Fibroblast of skin of abdomen (primary cell): Measurements from ENCODE around the gene S100A13.
"Not testable (repeated sequence)": the region's sequence is repeated elsewhere in the genome, so short reads cannot be mapped to it uniquely, and the experiment has no call there.

Experiments used
- DNase-seq: peaks from one replicate; pipeline ENCODE4 v3.0.0-alpha.2; 2013

Gene S100A13

DNA sequence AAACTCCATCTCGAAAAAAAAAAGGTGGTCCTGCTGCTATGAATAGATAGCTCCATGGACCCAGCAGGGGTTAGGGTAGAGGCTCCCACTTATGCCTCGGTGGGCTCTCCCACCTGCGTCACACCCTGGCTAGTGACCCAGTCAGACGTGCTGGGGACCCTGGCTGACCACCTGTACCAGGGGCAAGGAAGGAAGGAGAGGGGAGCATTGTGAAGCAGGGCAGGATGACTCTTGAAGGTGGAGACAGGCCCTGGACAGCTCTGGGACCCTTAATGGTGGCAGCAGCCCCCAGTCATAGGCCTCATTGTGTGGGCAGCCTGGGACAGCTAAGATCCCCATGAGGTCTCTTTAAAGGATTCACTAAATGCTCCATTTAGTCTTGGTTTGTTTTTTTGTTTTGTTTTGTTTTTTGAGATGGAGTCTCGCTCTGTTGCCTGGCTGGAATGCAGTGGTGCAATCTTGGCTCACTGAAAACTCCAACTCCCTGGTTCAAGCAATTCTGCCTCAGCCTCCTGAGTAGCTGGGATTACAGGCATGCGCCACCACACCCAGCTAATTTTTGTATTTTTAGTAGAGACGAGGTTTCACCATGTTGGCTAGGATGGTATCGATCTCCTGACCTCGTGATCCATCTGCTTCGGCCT is 20.8 kb upstream of the S100A13 start:
- DNase-seq = no peak

GRCh38 chr1:153647346-153647714 is 20.0 kb upstream of the S100A13 start:
- no peak for DNase-seq

- no peak for DNase-seq
Measured at GRCh38 chr1:153646672-153647345, 19.5 kb upstream of the S100A13 start.

GRCh38 chr1:153643816-153644215 is 16.5 kb upstream of the S100A13 start:
- no peak for DNase-seq

DNA sequence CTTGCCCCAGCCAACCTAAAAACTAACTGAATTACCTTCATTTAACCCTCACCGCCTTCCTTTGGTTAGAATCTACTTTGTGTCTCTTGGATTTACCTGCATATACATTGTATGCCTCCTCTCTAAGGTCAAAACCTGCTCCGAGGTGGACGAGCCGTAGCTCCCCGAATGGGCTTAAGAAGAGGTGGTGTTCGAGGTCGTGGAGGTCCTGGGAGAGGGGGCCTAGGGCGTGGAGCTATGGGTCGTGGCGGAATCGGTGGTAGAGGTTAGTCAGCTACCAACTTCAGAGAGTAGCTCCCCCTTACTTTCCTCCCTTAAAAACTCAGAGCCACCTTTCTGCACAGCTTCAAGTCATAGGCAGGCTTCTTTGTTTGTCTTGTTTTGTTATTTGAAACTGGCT is 15.8 kb upstream of the S100A13 start:
- no peak for DNase-seq

- no peak for DNase-seq
Measured at GRCh38 chr1:153642161-153642560, 14.9 kb upstream of the S100A13 start.

- DNase-seq = no peak
Measured at GRCh38 chr1:153640861-153641260, 13.6 kb upstream of the S100A13 start.

GRCh38 chr1:153640213-153640612 is 12.9 kb upstream of the S100A13 start:
- DNase-seq = not testable (repeated sequence)

- no peak for DNase-seq
Measured at GRCh38 chr1:153639280-153639679, 12.0 kb upstream of the S100A13 start.

DNA sequence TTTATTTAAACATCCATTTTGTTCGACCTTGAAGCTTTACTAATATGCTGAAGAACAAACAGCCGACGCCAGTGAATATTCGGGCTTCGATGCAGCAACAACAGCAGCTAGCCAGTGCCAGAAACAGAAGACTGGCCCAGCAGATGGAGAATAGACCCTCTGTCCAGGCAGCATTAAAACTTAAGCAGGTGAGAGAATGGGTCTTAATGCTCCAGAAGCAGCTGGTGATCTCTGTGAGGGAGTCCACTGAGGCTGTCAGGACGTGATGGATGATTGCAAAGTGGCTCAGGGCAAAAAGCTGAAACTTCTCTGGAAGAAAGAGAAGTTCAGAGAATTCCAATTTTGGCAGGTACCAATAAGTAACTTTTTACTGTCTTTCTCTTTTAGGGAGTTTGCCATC is 11.0 kb upstream of the S100A13 start:
- no peak for DNase-seq

DNA sequence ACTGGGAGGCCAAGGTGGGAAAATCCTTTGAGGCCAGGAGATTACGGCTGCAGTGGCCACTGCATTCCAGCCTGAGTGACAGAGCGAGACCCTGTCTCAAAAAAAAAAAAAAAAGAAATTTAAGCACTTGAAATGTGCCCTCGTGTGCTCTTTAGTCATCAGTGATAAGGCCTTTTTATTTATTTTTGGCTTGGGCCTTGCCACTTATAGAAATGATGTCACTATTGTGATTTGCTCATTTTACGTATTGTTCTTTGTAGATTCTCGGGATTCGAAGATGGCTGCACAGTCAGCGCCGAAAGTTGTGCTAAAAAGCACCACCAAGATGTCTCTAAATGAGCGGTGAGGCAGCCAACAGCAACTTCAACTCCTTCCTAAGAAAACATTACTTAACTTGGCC is 9.0 kb upstream of the S100A13 start:
- no peak for DNase-seq

DNA sequence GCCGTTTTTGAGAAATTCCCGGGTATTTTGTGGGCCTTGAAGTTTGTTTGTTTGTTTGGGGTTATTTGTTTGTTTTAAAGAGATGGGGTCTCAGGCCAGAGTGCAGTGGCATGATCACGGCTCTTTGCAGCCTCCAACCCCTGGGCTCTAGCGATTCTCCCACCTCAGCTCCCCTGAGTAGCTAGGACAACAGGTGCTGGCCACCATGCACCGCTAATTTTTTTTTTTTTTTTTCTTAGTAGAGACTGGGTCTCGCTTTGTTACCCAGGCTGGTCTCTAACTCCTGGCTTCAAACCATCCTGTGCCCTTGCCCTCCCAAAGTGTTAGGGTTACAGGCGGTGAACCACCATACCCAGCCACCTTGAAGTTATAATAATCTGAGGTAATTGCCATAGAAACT is 8.6 kb upstream of the S100A13 start:
- DNase-seq = no peak

DNA sequence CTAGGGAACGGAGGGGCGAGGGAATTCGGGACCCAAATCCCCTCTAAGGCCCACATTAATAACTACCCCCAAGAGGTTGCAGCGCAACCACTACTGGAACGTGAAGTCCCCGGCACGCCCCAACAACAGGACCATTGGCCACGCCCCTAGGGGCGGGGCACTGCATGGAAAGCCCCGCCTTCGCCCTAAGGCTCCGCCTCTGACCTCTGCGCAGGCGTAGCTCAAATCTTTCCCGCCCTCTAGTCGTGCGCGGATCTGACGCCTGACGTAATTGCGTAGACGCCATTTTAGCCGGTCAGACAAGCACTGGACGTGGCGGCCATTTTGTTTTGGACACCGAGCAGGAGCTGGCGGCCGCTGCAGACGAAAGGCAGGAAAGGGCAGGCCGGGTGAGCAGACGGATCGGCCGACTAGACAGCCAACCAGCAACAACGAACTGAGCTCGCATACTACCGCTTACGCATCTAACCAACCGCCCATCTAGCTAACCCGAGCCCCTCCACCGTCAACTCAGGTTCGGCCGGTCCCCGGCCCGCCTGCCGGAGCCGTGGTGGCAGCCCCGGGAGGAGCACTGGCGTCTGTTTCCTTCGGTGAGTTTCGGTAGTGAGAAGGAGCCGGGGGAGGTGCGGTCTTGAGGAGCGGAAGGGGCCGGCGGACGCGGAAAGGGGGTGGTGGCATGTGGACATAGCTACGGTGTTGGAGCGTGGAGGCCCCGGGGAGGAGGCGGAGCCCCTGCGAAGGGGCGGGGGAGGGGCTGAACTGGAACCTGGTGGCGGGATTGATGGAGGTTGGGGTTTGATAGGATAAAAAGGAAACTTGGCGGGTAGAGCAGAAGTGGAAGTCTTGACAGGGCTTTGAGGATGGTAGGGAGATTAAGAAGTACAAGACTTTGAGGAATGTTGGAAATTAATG is 6.7 kb upstream of the S100A13 start, which contains the start of gene CHTOP:
Gene CHTOP, plus strand, starts transcription at position 313 of the 912 bp plus-strand sequence. CDS start 2,523 bp downstream, outside the sequence.
- DNase-seq = peak; percentile 98

DNA sequence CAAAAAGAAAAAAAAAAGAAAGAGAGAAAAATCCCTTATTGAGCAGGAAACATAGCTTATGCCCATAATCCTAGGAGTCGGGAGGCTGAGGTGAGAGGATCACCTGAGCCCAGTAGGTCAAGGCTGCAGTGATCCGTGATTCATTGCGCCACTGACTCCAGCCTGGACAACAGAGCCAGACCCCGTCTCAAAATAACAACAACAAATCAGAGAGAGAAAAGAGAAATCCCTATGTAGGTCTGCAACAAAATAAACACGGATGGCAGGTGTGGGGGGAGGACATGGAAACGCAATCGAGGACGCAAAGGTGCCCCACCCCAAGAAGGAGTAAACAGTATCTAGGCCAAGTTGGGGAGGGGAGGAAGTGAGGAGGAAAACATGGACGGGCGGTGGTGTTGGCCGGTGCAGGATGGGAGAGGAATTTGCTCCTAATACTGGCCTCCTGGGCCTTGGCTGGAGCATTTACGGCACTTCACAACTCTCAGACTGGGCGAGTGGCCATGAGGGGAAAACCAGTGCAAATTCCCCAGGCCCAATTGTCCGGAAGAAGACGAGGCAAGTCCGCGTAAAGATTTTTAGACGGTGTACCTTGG is 6.0 kb upstream of the S100A13 start:
- no peak for DNase-seq

DNA sequence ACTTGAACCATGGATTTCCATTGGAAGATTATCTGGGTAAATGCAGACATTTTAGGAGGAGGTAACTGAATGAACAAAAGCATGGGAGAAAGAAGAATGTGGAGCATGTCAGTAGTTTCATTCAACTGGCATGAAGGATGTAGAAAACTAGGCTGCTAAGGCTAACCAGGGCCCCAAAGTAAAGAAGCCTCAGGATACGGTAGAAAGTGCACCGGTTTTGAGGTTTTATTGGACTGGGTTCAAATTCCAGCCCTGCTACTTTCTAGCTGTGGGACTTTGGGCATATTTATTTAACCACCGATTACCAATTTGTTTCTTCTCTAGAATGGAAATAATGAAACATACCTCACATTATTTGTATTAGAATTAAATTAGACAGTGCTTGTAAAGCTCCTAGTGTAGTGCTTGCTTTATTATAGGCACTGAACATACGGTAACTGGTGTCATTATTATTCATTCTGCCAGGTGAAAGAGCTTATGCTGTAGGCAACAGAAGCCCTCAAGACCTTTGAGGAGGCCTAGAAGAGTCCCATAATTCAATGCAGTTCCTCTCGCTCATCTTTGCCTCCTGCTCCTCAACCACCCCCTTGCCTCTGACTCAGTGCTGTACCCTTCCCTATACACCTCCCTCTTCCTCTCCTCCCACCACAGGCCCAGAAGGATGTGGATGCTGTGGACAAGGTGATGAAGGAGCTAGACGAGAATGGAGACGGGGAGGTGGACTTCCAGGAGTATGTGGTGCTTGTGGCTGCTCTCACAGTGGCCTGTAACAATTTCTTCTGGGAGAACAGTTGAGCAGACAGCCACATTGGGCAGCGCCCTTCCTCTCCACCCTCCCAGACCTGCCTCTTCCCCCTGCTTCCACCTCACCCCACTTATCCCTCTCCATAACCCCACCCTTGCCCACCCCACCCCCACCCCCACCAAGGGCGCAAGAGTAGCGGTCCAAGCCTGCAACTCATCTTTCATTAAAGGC is 4.0 kb upstream of the S100A13 start:
- DNase-seq = no peak

DNA sequence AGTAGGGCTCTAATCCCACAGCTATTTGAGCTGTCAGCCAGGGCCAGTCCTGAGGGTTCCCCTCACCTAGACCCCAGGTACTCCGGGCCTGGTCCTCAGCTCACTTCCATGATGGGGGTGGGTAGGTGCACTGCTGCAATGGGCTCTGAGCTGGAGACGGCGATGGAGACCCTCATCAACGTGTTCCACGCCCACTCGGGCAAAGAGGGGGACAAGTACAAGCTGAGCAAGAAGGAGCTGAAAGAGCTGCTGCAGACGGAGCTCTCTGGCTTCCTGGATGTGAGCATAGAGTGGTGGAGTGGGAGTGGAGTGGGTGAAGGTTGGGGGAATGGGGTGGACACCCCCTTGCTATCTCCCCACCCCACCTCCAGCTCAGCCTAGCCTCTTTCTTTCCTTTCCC is 3.1 kb upstream of the S100A13 start:
- no peak for DNase-seq

- no peak for DNase-seq
Measured at GRCh38 chr1:153629971-153630370, 2.7 kb upstream of the S100A13 start.

DNA sequence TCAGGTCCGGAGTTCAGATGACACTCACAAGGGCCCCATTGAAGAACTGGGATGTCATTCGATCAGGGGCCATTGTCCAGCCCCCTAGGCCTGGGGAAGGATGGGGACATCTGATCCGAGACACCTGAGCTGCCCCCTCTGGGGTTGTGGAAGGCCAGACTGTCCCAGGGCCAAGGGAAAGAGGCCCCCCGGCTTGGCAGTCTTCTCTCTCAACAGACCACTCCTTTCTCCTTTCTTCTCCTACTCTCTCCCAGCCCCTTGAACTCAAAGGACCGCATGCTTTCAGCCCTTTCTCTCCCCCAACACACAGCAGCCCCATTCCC is 2.0 kb upstream of the S100A13 start:
- DNase-seq = no peak

DNA sequence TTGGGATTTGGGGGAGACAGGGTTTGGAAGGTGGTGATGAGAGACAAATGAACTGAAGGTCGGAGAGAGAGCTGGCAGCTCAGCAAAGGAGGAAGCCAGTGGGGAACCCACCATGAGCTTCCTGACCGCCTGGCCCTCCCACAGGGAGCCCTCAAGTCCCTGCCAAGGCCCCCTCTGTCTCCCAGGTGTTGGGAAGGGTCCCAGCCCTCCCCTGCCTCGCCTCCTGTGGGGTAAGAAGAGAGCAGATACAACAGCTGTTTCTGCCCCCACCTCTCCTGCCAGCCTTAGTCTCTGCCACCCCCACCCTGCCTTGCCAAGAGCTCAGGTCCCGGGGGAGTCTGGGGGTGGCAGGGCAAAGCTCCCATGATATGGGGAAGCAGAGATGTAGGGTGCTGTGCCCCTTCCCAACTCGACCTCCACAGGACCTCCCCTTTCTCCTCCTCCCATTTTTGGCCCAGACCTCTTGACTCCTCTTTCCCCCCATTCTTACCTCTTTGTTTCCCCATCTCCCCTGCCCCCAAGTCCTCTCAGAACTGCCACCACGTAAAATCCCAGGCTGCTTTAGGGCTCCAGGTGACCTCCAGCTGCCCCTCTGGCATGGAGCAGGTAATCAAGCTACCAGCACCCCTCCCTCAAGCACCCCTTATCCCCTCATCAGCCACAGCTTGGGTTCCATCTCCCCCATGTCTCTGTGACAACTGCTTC is 1.5 kb upstream of the S100A13 start:
- no peak for DNase-seq

GRCh38 chr1:153627715-153628626 is 666 bp upstream of the S100A13 start, which contains the start of gene S100A1:
S100A1 (plus strand) TSS chr1:153628434; CDS start chr1:153630522, 2,088 bp downstream.
- no peak for DNase-seq
